ENCODE measurements around the gene ANKS1A.

DNA sequence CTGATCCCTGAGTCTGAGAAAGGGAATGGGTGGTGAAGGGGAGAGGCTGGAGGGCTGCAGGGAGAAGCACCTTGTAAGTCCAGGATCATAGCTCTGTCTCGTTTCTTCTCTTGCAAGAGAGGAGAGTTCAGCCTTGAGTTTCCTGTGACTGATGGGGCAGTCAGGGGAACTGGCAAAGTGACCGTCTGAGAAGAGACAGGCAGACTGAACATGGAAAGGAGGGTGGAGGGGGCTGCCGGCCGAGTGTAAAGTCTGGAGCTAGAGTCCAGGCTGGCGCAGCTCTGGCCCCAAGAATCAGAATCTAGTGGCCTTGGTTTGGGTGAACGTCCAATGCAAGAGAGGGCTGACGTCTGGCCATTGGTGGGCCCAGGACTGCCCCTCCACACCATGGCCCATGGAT is 179.6 kb downstream of the ANKS1A start:
- no peak for TF ChIP-seq CTCF (IDR thresholded peaks at IDR 0.05)
- no peak for TF ChIP-seq NFATC4 (CRISPR knock-in tag; IDR thresholded peaks at IDR 0.05)
- TF ChIP-seq ESRRA (CRISPR knock-in tag; IDR thresholded peaks at IDR 0.05; ENCODE audit: borderline replicate concordance), result no peak
- no peak for TF ChIP-seq NR3C1 (CRISPR knock-in tag; conservative IDR thresholded peaks at IDR 0.05; ENCODE audit: low read depth)
- TF ChIP-seq GABPB1 (CRISPR knock-in tag; IDR thresholded peaks at IDR 0.05), result no peak
- TF ChIP-seq, protein P1, sequence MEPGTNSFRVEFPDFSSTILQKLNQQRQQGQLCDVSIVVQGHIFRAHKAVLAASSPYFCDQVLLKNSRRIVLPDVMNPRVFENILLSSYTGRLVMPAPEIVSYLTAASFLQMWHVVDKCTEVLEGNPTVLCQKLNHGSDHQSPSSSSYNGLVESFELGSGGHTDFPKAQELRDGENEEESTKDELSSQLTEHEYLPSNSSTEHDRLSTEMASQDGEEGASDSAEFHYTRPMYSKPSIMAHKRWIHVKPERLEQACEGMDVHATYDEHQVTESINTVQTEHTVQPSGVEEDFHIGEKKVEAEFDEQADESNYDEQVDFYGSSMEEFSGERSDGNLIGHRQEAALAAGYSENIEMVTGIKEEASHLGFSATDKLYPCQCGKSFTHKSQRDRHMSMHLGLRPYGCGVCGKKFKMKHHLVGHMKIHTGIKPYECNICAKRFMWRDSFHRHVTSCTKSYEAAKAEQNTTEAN (CRISPR knock-in tag; IDR thresholded peaks at IDR 0.05), result no peak
- TF ChIP-seq ATF1 (CRISPR knock-in tag; IDR thresholded peaks at IDR 0.05), result no peak
- TF ChIP-seq JAZF1 (CRISPR knock-in tag; IDR thresholded peaks at IDR 0.05), result no peak
- TF ChIP-seq SP1 (CRISPR knock-in tag; conservative IDR thresholded peaks at IDR 0.05), result no peak
- TF ChIP-seq NR2C2 (CRISPR knock-in tag; IDR thresholded peaks at IDR 0.05), result no peak

Measured in WTC11 (cell line).